T follicular helper cell (primary cell): Measurements from ENCODE around the gene PCSK6.
"Not testable (repeated sequence)": the region's sequence is repeated elsewhere in the genome, so short reads cannot be mapped to it uniquely, and the experiment has no call there.

Source experiments
- DNase-seq: peaks from one replicate; pipeline ENCODE4 v3.0.0-alpha.2; 2020; ENCODE audit warnings: low read depth

PCSK6 gene

DNA sequence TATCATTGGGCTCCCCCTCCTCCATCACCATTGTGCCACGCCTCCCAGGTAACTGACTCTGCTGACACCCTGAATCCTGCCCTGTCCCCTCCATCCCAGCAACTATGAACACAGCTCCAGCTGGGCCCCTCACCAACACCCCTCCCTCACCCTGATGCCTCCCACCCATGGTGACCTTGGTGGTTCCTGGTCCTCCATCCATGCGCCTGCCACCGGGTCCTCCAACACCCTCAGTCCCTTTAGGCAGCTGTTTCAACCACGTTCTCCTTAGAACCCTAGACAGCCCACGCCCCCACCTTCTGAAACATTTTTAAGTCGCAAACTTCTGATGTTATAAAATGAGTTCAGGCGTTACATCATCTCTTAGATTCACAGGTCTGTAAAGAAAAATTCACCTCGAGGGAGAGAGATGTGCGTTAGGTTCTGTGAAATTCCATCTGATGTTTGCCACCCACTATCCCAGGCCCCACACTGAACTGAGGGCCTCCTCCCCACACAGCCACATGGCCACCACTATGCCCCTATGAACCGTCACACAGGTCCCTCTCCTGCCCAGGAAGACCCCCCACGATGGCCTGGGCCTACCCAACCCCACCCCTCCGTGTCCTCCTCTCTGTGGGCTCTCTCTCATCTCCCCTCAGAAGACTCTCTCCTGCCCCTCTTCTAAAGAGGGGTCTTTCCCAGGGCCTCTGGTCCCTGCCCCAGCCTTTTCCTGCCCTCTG is 29.8 kb downstream of the PCSK6 start:
- no peak for DNase-seq

DNA sequence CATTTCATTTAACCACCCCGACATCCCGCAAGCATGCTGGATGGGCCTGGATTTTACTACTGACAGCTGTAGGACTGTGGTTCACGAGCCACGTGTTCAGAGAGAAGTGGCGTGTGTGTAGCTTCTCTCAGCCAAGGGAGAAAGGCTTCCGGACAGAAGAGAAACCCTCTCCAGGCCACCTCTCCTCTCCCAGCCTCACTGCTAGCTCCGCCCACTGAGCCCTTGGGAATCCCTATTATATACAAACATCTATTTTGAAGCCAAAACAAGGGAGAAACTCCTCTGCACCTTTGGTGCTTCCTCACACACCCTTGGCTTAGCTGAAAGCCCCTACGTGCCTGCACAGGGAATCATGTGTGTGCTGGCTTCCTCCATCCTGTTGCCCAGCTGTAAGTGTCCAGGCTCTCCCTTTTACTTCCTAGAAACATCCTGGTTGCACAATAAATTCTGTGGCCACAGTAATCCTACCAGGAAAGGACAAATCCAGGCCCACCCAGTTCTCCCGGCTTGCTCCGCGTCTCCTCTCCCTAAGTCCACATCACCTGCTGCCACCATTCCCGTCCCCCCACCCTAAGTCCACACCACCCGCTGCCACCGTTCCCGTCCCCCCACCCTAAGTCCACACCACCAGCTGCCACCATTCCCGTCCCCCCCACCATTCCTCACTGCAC is 30.5 kb downstream of the PCSK6 start:
- DNase-seq: no peak

DNA sequence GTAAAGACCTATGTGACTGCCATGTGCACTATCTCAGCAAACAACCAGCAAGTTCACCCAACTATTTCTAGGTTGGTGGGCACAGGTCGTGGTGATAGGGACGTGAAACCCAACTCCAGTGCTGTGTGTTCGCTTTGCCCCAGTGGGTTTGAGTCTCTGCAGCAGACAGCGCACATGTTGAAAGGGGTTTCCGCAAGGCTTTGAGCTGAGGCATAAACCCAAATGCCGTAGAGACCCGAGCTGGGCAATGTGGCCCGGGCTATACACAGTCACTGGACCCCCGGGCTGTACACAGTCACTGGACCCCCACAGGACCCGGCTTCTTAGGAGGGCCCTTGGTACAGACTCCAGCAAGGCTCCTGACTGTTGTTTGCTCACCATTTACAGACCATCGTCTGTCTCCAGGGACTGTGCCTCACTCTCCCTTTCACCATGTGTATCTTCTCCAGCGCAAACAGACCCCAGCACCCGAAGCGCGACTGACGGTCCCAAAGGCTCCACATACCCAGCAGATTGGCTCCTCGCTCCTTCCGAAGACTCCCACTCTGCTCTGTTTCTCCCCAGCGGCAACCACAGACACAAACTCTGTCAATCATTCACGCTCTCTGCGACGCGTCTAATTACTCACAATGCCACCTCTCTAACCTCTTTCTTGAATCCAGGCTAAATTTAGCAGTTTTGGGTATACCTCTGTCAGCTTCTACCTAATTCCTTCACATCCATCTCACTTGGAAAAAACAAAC is 31.2 kb downstream of the PCSK6 start:
- no peak for DNase-seq

DNA sequence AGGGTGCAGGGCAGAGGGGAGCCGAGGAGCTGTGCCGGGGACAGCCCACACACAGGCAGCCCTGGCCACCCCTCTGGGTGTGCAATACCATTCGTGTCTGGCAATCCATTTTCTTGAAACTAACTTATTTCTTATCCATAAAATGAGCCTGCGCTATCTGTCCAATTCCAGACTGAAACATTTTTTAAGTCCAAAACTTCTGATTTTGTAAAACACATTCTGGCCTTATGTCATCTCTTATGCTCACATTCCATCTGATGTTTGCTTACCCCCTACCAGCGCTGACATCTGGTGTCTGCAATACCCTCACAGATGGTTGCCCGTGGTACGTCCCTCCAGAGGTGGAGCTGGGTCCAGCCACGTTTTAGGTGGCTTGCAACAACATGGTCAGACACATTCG is 31.8 kb downstream of the PCSK6 start:
- DNase-seq: no peak

DNA sequence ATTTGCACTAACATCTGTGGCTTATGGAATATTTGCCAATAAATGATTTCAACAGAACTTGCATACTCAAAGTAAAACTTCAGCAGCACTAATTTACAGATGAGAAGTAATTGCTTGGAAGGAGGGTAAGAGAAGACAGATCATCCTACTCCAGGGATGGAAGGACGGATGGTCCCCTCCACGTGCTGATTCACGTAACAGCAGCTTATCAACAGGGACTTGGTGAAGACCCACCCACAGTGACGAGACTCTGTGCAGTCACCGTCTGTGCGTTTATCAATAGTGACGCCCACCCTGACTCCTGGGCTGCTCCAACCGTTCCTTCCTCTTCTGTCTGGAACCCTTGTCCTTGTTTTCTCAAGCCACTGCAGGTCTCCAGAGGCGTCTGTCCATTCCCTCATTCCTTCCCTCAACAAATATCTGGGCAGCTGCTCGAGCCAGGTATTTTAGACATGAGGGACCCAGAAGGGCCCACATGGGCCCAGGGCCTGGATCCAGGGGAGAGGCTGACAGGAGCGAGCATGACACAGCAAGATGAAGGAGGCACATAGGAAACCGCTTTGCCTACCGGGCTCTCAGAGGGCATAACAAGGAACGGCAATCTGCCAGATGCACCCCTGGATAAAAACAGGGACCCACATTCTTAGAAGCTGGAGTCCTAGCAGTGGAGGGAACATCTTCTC is 33.3 kb downstream of the PCSK6 start:
- no peak for DNase-seq

DNA sequence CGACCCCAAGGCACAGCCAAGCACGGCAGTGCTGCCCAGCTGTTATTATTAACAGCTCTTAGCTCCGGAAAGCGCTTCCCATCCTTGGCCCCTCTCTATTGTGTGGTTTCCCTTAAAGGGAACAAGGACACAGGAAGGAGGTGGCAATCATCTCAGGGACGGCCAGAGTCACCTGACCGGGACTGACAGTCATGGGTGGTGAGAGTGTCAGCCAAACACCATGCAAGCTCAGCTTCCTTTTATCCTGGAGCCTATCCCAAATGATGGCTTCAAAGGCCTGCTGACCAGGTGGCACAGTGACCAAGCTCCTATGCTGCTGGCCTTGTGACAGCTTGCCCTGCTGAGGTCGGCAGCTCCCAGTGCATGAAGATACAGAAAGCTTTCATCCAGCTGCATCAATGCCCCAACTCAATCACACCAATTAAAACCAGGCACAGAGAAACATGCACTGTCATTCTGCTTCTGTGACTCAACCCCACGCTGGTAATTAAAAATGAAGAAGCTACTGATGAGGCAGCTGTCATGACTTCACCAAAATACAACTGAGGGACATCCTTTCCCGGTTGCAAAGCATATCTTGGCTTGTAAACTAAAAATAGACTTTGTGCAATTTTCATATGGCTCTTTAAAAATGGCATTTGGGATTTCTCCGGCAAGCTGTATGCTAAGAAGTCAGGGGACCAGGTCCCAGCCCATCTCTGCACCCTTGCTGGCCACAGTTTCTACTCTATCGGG is 34.0 kb downstream of the PCSK6 start:
- DNase-seq: no peak

DNA sequence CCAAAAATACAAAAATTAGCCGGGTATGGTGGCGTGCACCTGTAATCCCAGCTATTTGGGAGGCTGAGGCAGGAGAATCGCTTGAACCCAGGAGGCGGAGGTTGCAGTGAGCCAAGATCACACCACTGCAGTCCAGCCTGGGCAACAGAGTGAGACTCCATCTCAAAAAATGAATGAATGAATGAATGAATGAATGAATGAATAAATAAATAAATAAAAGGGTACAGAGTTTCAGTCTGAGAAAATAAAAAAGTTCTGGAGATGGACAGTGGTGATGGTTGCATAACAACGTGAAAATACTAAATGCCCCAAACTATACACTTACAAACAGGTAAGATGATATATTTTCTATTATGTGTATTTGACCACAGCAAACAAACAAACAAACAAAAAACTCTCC is 34.7 kb downstream of the PCSK6 start:
- not testable (repeated sequence) for DNase-seq

DNA sequence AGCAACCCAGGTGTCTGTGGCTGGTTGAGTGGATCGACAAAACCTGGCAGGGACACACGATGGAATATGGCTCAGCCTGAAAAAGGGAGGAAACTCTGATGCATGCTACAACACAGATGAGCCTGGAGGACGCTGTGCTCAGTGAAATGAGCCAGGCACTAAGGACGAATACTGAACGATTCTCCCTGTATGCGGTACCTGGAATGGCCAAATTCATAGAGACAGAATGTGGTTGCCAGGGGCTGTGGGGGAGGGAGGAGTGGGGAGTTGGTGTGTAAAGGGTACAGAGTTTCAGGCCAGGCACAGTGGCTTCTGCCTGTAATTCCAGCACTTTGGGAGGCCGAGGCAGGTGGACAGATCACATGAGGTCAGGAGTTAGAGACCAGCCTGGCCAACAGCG is 35.1 kb downstream of the PCSK6 start:
- DNase-seq: no peak

DNA sequence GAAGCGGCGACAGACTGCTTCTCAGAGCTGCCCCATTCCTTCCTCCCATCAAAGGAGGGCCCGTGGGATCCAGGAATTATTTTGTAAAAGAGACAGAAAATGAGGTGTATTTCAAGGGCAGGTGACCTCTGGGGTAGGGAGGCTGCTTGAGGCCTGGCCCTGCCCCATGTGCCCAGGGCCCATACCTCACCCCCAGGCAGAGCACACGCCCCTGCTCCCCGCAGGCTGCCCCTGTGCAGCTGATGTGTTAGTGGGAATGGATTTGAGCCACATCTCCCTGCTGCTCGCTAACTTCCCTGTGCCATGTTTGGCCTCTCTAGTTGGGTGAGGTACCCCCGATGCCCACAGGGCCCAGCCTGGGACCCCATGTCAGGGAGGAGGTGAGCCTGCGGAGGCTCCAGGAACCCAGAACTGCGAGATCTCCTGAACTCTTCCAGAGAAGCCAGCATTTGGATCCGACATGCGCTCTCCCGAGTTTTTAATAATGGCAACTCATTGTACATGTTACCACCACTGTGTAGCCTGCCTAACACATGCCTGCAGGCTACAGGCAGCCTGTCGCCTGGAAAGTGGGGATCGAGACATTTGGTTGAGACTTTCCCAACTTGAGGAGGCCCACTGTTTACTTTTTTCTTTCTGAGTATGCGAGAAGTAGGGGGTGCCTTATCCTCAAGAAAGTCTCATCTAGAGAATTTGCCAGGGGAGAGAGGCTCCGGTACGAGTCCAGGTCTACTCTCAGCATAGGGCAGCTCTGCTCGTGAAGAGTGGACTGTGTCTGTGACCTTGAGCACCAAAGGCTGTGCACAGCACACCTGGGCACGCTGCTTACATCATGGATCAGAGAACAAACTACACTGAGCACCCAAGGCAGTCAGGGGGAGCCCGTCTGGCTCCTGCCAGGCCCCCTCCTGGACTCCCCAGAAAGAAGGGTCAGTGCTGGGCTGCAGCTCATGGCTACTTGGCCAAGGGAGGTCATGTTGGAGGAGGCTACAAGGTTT is 36.1 kb downstream of the PCSK6 start:
- DNase-seq: no peak

DNA sequence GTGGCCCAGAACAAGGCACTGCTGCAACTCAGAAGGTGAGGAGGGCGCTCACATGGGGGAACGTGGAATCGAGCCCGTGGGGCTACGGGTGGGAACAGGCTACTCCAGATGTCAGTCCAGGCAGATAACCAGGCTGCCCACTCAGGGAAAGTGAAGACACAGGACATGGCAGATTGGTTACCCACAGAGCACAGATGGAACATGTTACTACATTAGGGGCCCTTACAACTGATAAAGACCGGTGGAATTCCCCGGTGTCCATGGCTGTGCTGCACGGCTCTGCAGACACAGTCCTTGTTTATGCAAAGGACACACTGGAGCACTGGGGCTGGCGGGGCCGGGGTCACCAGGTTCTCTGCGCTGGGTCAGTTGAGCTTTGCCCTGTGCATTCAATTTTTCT is 36.9 kb downstream of the PCSK6 start:
- no peak for DNase-seq

DNA sequence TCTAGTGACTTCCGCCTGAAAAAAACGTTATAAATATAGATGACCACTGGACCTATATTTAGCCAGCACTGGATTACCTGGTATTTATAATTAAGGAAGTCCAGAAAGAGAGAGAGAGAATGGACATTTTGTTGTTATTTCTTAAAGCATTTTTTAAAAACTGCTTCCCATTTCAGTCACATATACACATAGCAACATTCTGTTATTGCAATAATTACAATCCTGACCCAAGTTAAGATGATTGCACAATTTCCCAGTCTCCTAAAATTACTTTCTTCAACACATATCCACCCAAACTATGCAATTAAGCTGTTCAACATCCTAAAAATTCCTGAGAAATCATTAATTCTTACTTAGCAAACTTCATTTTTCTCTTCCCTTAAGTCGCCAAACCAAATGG is 37.7 kb downstream of the PCSK6 start:
- DNase-seq: no peak

DNA sequence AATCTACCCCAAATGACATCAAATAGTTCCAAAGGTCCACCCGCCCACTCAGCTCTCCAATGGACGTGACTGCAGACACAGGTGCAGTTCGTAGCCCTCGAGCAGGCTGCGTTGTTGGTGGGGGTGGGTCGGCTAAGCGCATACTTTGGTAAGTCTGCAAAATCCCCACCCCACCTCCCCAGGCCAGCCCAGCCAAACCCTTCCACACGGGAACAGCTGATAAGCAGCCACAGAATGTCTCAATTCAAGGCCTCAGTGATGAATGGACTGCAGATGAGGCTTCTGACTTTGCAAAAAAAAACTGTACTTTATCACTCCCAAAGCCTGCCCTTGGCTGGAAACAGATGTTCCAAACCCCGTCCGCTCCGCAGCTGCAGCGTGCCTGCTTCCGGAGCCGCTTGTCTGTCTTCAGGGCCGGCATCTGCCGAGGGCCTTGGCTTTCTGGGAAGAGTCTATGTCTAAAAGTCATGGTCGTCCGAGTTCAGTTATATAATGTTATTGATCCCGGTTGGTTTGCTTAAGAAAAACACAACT is 38.2 kb downstream of the PCSK6 start:
- DNase-seq: no peak

DNA sequence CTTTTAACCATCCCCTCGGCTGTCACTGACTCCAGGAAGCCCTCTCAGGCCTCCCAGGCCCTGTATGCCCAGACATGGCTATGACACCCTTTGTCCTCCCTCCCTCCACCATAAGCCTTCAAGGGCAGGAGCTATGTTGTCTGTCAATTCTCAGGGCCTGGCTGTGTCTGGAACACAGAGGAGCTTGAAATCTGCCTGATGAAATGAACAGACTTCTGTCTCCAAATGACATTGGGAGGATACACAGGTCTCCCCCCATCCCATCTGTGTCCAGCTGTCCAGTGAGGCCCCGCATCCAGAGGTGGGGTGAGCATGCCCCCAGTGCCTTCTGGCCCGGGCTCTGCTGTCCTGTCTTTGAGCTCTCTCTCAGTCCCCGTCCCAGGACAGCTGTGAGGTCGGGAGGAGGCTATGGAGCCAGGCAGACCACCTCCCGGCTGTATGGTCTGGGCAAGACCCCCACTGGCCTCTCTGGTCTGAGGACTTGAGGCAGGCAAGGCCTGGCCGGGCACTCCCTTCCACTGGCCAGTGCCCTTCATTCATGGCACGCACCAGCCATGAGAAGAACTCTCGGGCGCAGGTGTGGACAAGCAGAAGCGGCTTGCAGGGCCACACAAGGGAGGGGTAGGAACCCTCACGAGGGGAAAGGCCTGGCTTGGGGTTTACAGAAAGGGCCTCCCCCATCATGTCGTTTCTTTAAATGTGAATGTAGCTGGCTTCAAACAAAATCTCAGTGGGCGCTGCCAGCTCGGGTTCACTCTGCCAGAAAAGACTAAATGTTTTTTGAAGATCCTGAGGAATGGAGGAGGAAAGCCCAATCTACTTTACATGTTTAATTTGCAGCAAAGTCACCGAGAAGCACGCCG is 38.9 kb downstream of the PCSK6 start:
- no peak for DNase-seq

DNA sequence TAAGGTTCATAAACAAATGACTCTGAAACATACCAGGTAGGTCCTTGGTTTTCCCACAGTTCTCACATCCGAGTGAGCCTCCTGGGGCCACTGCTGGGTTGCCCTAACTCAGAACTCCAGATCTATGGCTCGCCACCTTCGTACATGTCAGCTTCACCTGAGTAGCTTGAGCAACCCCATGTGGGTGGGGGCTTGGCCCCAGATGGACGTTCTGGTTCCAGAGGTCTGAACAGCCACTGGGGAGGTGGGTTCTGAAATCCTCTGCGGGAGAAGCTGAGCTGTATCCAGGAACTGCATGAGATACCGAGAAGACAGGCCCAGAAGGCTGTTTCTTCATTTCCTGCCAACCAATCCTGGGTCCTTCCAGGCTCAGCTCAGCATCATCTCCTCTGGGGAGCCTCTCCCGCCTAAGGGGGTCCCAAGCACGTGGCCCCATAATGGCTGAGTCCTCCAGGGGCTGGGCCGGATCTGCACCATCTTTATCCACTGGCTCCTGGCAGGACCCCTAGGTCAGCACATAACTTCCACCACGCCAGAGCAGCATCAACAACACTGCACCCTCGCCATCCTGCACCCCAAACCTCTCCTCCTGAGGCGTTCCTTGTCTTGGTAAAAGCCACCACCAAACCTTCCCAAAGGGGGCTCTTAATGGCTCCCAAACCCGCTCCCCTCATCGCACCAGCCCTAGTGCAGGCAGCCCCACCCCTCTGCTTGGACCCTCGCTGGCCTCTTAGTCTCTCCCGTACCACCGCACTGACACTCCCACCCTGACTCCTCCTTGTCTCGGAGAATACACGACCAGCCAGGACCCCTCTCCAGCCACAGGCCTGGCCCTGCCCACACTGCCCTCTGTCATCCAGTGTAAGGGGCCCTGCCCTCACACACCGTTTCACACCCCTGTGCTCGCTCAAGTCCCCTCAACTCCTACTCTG is 39.8 kb downstream of the PCSK6 start:
- DNase-seq: no peak

DNA sequence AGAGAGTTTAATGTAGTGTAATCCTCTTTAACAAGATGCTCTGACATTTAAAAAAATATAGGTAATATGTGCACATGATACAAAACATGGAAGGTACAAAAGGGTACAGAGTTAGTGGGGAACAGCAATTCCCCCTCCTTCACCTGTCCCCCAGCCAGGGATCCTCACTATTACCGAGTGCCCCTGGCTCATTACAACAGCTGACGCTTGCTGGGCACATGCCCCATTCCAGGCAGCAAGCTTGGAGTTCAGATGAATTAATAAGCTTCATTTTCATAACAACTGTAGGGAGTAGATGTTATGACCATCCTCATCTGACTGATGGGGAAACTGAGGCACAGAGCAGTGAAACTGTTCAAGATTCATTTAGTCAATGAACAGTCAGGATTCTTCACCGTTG is 41.2 kb downstream of the PCSK6 start:
- DNase-seq: no peak

DNA sequence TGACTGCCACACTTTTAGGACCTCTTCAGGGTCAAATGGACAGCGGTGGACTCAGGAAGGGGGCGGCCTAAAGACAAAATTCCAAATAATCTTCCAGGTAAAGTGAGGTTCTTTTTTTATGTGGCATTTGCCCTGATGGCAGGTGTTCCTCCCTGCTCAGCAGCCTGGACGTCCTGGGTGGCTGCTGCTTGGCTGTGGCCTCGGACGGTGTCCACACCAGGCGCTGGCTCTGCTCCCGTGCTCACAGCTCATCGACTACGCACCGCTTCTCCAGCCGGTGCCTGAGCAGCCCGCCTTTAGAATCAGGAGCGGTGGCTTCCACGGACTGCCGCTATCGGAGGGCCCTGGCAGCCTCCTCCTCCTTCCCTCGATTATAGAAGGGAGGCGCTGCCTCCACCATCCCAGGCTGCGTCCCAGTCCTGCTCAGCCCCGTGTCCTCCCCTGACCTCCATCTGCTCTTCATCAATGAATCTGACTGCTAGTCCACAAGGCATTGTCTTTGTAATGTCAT is 41.9 kb downstream of the PCSK6 start:
- no peak for DNase-seq

DNA sequence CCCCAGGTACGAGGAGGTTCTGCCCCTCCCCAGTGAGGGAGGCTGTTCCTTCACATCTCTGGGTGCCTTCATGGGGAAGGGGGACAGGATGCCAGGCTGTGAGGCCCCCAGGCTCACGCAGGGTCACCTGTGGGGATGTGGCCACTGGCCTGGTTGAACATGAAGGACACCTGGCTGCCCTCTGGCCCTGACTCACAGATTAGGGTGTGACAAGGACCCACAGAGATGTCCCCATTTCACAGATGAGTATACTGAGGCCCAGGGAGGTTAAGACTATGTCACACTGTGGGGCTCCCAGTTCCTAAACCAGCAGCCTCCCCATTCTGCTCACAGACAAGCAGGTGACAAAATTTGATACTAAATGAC is 42.4 kb downstream of the PCSK6 start:
- DNase-seq: no peak

DNA sequence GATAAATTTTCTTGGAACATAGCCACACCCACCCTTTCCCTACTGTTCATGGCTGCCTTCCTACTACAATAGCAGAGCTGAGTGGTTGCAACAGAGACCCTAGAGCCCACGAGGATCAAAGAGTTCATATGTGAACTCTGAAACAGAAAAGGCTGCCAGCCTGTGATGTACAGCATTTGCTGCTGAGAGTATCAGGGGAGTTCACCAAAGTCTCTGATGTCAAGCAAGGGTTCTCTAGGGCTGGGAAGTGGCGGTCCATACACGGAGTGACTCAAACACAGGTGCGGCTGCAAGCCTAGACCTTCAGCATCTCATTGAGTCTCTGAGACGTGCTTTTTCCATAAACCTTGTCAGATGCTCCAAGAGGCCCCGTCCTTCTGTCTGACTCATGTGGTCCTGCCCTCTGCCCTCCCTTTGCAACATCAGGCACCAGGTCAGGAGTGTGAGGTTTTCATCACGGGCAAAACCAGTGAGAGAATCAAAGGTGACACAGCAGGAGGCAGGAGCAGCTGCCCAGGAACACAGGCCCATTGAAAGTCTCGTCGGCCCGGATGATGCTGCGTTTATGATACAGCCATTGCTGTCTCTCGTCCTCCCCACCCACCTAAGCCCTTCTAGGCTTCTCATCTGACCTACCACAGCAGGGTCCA is 42.9 kb downstream of the PCSK6 start:
- DNase-seq: no peak
